ENCODE results near the gene MRGPRE.

MRGPRE gene

GRCh38 chr11:3192511-3193372, 39.5 kb downstream of the MRGPRE start:
- DNase-seq (ENCODE audit: extremely low spot score), result no peak
- POLR2A ChIA-PET, result no interaction called here
- TF ChIP-seq BHLHE40 (IDR thresholded peaks at IDR 0.05; ENCODE audit: borderline replicate concordance) (no peak), SUZ12 (IDR thresholded peaks at IDR 0.05) (no peak), HDGF (IDR thresholded peaks at IDR 0.05; ENCODE audit: borderline replicate concordance) (no peak), ELF4 (IDR thresholded peaks at IDR 0.05) (no peak), NFRKB (IDR thresholded peaks at IDR 0.05) (no peak), SP1 (IDR thresholded peaks at IDR 0.05) (no peak)
- CTCF ChIA-PET, result no interaction called here

GRCh38 chr11:3191586-3192324, 40.5 kb downstream of the MRGPRE start:
- POLR2A ChIA-PET, result no interaction called here
- DNase-seq (ENCODE audit: extremely low spot score), result no peak
- CTCF ChIA-PET, result interaction anchor here (0.8 kb wide), 1 partner anchor 149 kb away, joined by 4 read pairs; no protein-coding TSS in a partner anchor
- no peak for TF ChIP-seq NFRKB (IDR thresholded peaks at IDR 0.05)
- no peak for TF ChIP-seq CTBP1 (IDR thresholded peaks at IDR 0.05; ENCODE audit: borderline replicate concordance)
- TF ChIP-seq L3MBTL2 (conservative IDR thresholded peaks at IDR 0.05), result no peak
- no peak for TF ChIP-seq HDGF (IDR thresholded peaks at IDR 0.05; ENCODE audit: borderline replicate concordance)

- no peak for DNase-seq (ENCODE audit: extremely low spot score)
- CTCF ChIA-PET, result interaction anchor here (0.5 to 0.8 kb wide), 3 partner anchors 8 to 155 kb away, joined by 3 to 4 read pairs (median 3); no protein-coding TSS in a partner anchor
These were observed 41.6 kb downstream of the MRGPRE start for GRCh38 chr11:3190600-3190999.

GRCh38 chr11:3189886-3190583, 42.2 kb downstream of the MRGPRE start:
- ChIA-PET POLR2A (no interaction called here), CTCF (no interaction called here)
- TF ChIP-seq ARNT (IDR thresholded peaks at IDR 0.05), result no peak
- TF ChIP-seq LEF1 (IDR thresholded peaks at IDR 0.05; ENCODE audit: borderline replicate concordance), result no peak
- no peak for TF ChIP-seq CTBP1 (IDR thresholded peaks at IDR 0.05; ENCODE audit: borderline replicate concordance)
- no peak for TF ChIP-seq PKNOX1 (IDR thresholded peaks at IDR 0.05)
- no peak for TF ChIP-seq FOXK2 (IDR thresholded peaks at IDR 0.05)
- TF ChIP-seq ELF4 (IDR thresholded peaks at IDR 0.05), result no peak
- no peak for TF ChIP-seq SUZ12 (IDR thresholded peaks at IDR 0.05)
- no peak for TF ChIP-seq FOXM1 (IDR thresholded peaks at IDR 0.05; ENCODE audit: borderline replicate concordance)
- no peak for TF ChIP-seq FOXA1 (IDR thresholded peaks at IDR 0.05)
- DNase-seq (ENCODE audit: extremely low spot score), result no peak

More at GRCh38 chr11:3190600-3190999, 41.6 kb downstream of the MRGPRE start:
- POLR2A ChIA-PET, result no interaction called here
- no peak for TF ChIP-seq BHLHE40 (IDR thresholded peaks at IDR 0.05; ENCODE audit: borderline replicate concordance)
- no peak for TF ChIP-seq FOXK2 (IDR thresholded peaks at IDR 0.05)
- no peak for TF ChIP-seq L3MBTL2 (conservative IDR thresholded peaks at IDR 0.05)
- TF ChIP-seq FOXM1 (IDR thresholded peaks at IDR 0.05; ENCODE audit: borderline replicate concordance), result no peak
- TF ChIP-seq LEF1 (IDR thresholded peaks at IDR 0.05; ENCODE audit: borderline replicate concordance), result no peak
- TF ChIP-seq PKNOX1 (IDR thresholded peaks at IDR 0.05), result no peak
- no peak for TF ChIP-seq SUZ12 (IDR thresholded peaks at IDR 0.05)
- no peak for TF ChIP-seq NFRKB (IDR thresholded peaks at IDR 0.05)

- DNase-seq (ENCODE audit: extremely low spot score), result no peak
- ChIA-PET CTCF (no interaction called here), POLR2A (no interaction called here)
- TF ChIP-seq CTBP1 (IDR thresholded peaks at IDR 0.05; ENCODE audit: borderline replicate concordance) (no peak), TARDBP (IDR thresholded peaks at IDR 0.05) (no peak), ZNF384 (IDR thresholded peaks at IDR 0.05) (no peak), SP1 (IDR thresholded peaks at IDR 0.05) (no peak), PKNOX1 (IDR thresholded peaks at IDR 0.05) (peak; percentile 0; the same call in 1 of the 2 replicates), SUZ12 (IDR thresholded peaks at IDR 0.05) (no peak), FOXA1 (IDR thresholded peaks at IDR 0.05) (no peak), L3MBTL2 (conservative IDR thresholded peaks at IDR 0.05) (peak; percentile 60), FOXK2 (IDR thresholded peaks at IDR 0.05) (no peak)
These were observed 42.9 kb downstream of the MRGPRE start for GRCh38 chr11:3189196-3189843.

Measured in HEK293T (cell line).